Neural cell (in vitro differentiated cells): ENCODE measurements around the gene EPS15. TPM values are rescaled to one million over a fixed set of nuclear protein-coding genes. Genes with fewer than 3 reads are reported as not detected.

Experiments used
- H2AFZ ChIP-seq: fragments of 200-600, 300-800 bp; sonication (generic), shearing (Covaris generic); 2 replicates; pipeline ENCODE4 v1.6.0; 2014; ENCODE audit warnings: low read depth, mild to moderate bottlenecking, antibody characterized with exemption, low read length, moderate library complexity
- H3F3A ChIP-seq: fragments of 200-600 bp; shearing (Covaris generic); 2 replicates; pipeline ENCODE4 v1.6.1; 2016; ENCODE audit warnings: mild to moderate bottlenecking, moderate library complexity, mixed read lengths, antibody characterized with exemption, low read length; ENCODE audit not compliant: insufficient read depth, poor library complexity, severe bottlenecking
- H3K27ac ChIP-seq: fragments of 200-600, 300-800 bp; sonication (generic), shearing (Covaris generic); 2 replicates; pipeline ENCODE4 v1.5.1; 2014; ENCODE audit warnings: mild to moderate bottlenecking, low read length, moderate library complexity
- H3K27me3 ChIP-seq: fragments of 300-800, 200-600 bp; sonication (generic), shearing (Covaris generic); 2 replicates; pipeline ENCODE4 v1.6.0; 2014; ENCODE audit warnings: mild to moderate bottlenecking, low read depth, low read length, moderate library complexity; ENCODE audit not compliant: insufficient read depth
- H3K36me3 ChIP-seq: fragments of 300-800, 200-600 bp; sonication (generic), shearing (Covaris generic); 2 replicates; pipeline ENCODE4 v1.5.1; 2014; ENCODE audit warnings: mild to moderate bottlenecking, antibody characterized with exemption, low read length, moderate library complexity; ENCODE audit not compliant: insufficient read depth
- H3K4me2 ChIP-seq: fragments of 300-800, 200-600 bp; sonication (generic), shearing (Covaris generic); 2 replicates; pipeline ENCODE4 v1.6.0; 2014; ENCODE audit warnings: mild to moderate bottlenecking, low read length
- H3K4me3 ChIP-seq: fragments of 300-800, 200-600 bp; sonication (generic), shearing (Covaris generic); 2 replicates; pipeline ENCODE4 v1.5.1; 2014; ENCODE audit warnings: mild to moderate bottlenecking, low read length, moderate library complexity
- H3K79me2 ChIP-seq: fragments of 200-600 bp; shearing (Covaris generic); replicated peaks from 2 replicates; pipeline ENCODE4 v1.6.0; 2014; ENCODE audit warnings: mild to moderate bottlenecking, low read length, moderate library complexity; ENCODE audit not compliant: insufficient read depth
- H3K9ac ChIP-seq: fragments of 300-800, 200-600 bp; sonication (generic), shearing (Covaris generic); 2 replicates; pipeline ENCODE4 v1.6.1; 2016; ENCODE audit warnings: mild to moderate bottlenecking, low read length, mixed read lengths
- H3K9me2 ChIP-seq: fragments of 200-600 bp; shearing (Covaris generic); 2 replicates; pipeline ENCODE4 v1.6.1; 2016; ENCODE audit warnings: mild to moderate bottlenecking, low read length, mixed read lengths; ENCODE audit not compliant: insufficient read depth
- H3K9me3 ChIP-seq: fragments of 200-600, 300-800 bp; sonication (generic), shearing (Covaris generic); 2 replicates; pipeline ENCODE4 v1.6.1; 2016; ENCODE audit warnings: mild to moderate bottlenecking, mixed run types, low read length, moderate library complexity, mixed read lengths
- H4K20me1 ChIP-seq: fragments of 200-600 bp; shearing (Covaris generic); 2 replicates; pipeline ENCODE4 v1.6.1; 2016; ENCODE audit warnings: mild to moderate bottlenecking, mixed run types; ENCODE audit not compliant: insufficient read depth
- EP300 ChIP-seq: fragments of 450-650 bp; conservative IDR thresholded peaks from 2 replicates; pipeline ENCODE4 v1.6.1; 2014; ENCODE audit warnings: antibody characterized with exemption, mild to moderate bottlenecking, moderate library complexity; ENCODE audit not compliant: poor library complexity, severe bottlenecking
- EZH2 ChIP-seq: fragments of 200-600, 300-800 bp; shearing (Covaris generic), sonication (generic); IDR thresholded peaks from 2 replicates; pipeline ENCODE4 v1.6.1; 2014; ENCODE audit warnings: antibody characterized with exemption, low read length, borderline replicate concordance, mild to moderate bottlenecking; ENCODE audit not compliant: insufficient read depth, poor library complexity, severe bottlenecking
- MXI1 ChIP-seq: fragments of 450-650 bp; conservative IDR thresholded peaks from 2 replicates; pipeline ENCODE4 v1.6.1; 2014; ENCODE audit warnings: antibody characterized with exemption, mild to moderate bottlenecking; ENCODE audit not compliant: poor library complexity, severe bottlenecking
- POLR2AphosphoS5 ChIP-seq: IDR thresholded peaks from 2 replicates; pipeline ENCODE4 v1.6.1; 2012
- RAD21 ChIP-seq: fragments of 450-650 bp; conservative IDR thresholded peaks from 2 replicates; pipeline ENCODE4 v1.6.1; 2014; ENCODE audit warnings: antibody characterized with exemption, mild to moderate bottlenecking, moderate library complexity
- SMC3 ChIP-seq: fragments of 450-650 bp; conservative IDR thresholded peaks from 2 replicates; pipeline ENCODE4 v1.6.1; 2014; ENCODE audit warnings: antibody characterized with exemption, mild to moderate bottlenecking, moderate library complexity; ENCODE audit not compliant: poor library complexity
- TAF1 ChIP-seq: IDR thresholded peaks from 2 replicates; pipeline ENCODE4 v1.6.1; 2012; ENCODE audit warnings: low read depth
- polyA plus RNA-seq: library from polyadenylated mRNA; depleted of rRNA; stranded (reverse); fragments of >200 nt; gene quantifications from 2 replicates; pipeline ENCODE4 v1.2.3, GENCODE V29; 2014
- TF ChIP-seq, protein P1 (sequence below): fragments of 450-650 bp; IDR thresholded peaks from 2 replicates; pipeline ENCODE4 v1.5.1; 2014; ENCODE audit warnings: antibody characterized with exemption, mild to moderate bottlenecking, moderate library complexity; ENCODE audit not compliant: poor library complexity, severe bottlenecking
- TF ChIP-seq, protein P2 (sequence below): IDR thresholded peaks from 2 replicates; pipeline ENCODE4 v1.6.1; 2012; ENCODE audit warnings: borderline replicate concordance

EPS15 gene
- polyA plus RNA-seq, 1 donor from 2014 or later = 101 TPM

DNA sequence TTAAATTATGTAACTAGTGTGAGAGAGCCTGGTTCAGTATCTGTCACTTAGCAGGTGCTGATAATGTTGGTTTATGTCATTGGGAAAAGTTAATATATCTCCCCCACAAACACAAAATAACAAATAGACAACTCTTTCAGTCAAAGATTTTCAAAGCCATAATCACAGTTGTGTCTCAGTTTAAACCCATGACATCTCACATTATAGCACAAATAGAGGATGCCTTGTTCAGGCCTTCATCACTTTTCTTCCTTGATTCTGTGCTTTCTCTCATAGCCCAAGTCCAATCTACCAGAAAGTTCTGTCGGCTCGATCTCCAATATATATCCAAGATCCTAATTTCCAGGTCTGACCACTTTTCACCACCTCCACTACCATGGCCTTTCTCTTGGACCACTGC, 6.2 kb upstream of the EPS15 start:
- H3K4me2 ChIP-seq = no peak overlapping the region
- no peaks in the 10 kb centered on the region for H4K20me1 ChIP-seq
- no peak overlapping the region for H3K27ac ChIP-seq
- TF ChIP-seq RAD21 = no peak
- H3K9me2 ChIP-seq = no peaks in the 10 kb centered on the region
- no peaks in the 10 kb centered on the region for H3F3A ChIP-seq
- no peaks in the 10 kb centered on the region for H3K79me2 ChIP-seq
- H3K4me3 ChIP-seq = no peak overlapping the region
- no peaks in the 10 kb centered on the region for H3K9me3 ChIP-seq
- no peak overlapping the region for H3K9ac ChIP-seq
- no peaks in the 10 kb centered on the region for H3K36me3 ChIP-seq
- H2AFZ ChIP-seq = no peak overlapping the region
- no peaks in the 10 kb centered on the region for H3K27me3 ChIP-seq

DNA sequence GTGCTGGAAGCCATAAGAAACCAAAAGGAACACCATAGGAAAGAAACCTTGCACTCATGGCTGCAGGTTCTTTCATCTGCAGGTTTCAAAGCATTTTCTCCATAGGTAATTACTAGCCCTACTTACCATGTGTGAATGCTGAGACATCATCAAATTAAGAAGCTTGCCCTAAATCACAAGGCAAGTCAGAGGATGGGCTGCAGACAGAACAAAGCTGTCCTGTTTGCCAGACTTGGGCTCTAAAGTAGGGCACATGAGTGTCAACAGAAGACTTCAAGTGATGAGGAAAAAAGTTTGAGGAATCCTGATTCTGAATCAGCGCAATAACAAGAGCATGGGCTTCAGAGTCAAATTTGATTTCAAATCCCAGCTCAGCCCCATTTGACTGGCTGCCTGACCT, 5.8 kb upstream of the EPS15 start:
- no peak overlapping the region for H3K4me2 ChIP-seq
- no peaks in the 10 kb centered on the region for H3K9me3 ChIP-seq
- H3F3A ChIP-seq = no peaks in the 10 kb centered on the region
- H3K9me2 ChIP-seq = no peaks in the 10 kb centered on the region
- no peak overlapping the region for H2AFZ ChIP-seq
- no peak for TF ChIP-seq MXI1
- no peak for TF ChIP-seq RAD21
- TF ChIP-seq SMC3 = no peak
- no peaks in the 10 kb centered on the region for H3K27me3 ChIP-seq
- H3K9ac ChIP-seq = no peak overlapping the region
- no peaks in the 10 kb centered on the region for H3K36me3 ChIP-seq
- H4K20me1 ChIP-seq = no peaks in the 10 kb centered on the region
- H3K27ac ChIP-seq = no peak overlapping the region
- H3K4me3 ChIP-seq = no peak overlapping the region
- no peaks in the 10 kb centered on the region for H3K79me2 ChIP-seq

DNA sequence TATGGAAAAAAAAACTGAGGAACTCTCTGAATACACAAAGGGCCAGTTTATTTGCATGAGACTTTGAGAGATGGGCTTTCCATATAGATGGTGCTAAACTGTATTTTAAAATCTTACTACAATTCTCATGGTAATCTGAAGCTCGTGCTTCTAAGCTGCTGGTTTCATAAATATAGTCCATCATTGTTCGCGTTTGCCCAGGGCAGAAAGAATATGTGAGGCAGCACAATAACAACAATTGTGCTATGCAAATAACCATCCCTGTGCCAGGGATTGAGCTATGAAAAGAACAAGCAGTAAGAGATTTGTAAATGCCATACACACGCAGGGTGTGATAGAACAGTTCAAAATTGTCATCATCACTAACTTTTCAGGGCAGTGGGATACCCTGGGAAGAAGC, 4.9 kb upstream of the EPS15 start:
- H3K9ac ChIP-seq = no peak overlapping the region
- no peak overlapping the region for H3K4me2 ChIP-seq
- no peak overlapping the region for H3K27ac ChIP-seq
- TF ChIP-seq, protein P1, sequence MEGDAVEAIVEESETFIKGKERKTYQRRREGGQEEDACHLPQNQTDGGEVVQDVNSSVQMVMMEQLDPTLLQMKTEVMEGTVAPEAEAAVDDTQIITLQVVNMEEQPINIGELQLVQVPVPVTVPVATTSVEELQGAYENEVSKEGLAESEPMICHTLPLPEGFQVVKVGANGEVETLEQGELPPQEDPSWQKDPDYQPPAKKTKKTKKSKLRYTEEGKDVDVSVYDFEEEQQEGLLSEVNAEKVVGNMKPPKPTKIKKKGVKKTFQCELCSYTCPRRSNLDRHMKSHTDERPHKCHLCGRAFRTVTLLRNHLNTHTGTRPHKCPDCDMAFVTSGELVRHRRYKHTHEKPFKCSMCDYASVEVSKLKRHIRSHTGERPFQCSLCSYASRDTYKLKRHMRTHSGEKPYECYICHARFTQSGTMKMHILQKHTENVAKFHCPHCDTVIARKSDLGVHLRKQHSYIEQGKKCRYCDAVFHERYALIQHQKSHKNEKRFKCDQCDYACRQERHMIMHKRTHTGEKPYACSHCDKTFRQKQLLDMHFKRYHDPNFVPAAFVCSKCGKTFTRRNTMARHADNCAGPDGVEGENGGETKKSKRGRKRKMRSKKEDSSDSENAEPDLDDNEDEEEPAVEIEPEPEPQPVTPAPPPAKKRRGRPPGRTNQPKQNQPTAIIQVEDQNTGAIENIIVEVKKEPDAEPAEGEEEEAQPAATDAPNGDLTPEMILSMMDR = no peak
- TF ChIP-seq POLR2AphosphoS5 (no peak), EZH2 (no peak), MXI1 (no peak), SMC3 (no peak), TAF1 (no peak), EP300 (no peak), RAD21 (no peak)
- TF ChIP-seq, protein P2, sequence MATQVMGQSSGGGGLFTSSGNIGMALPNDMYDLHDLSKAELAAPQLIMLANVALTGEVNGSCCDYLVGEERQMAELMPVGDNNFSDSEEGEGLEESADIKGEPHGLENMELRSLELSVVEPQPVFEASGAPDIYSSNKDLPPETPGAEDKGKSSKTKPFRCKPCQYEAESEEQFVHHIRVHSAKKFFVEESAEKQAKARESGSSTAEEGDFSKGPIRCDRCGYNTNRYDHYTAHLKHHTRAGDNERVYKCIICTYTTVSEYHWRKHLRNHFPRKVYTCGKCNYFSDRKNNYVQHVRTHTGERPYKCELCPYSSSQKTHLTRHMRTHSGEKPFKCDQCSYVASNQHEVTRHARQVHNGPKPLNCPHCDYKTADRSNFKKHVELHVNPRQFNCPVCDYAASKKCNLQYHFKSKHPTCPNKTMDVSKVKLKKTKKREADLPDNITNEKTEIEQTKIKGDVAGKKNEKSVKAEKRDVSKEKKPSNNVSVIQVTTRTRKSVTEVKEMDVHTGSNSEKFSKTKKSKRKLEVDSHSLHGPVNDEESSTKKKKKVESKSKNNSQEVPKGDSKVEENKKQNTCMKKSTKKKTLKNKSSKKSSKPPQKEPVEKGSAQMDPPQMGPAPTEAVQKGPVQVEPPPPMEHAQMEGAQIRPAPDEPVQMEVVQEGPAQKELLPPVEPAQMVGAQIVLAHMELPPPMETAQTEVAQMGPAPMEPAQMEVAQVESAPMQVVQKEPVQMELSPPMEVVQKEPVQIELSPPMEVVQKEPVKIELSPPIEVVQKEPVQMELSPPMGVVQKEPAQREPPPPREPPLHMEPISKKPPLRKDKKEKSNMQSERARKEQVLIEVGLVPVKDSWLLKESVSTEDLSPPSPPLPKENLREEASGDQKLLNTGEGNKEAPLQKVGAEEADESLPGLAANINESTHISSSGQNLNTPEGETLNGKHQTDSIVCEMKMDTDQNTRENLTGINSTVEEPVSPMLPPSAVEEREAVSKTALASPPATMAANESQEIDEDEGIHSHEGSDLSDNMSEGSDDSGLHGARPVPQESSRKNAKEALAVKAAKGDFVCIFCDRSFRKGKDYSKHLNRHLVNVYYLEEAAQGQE = no peak
- H3K36me3 ChIP-seq = no peaks in the 10 kb centered on the region
- no peak overlapping the region for H2AFZ ChIP-seq
- no peaks in the 10 kb centered on the region for H4K20me1 ChIP-seq
- no peaks in the 10 kb centered on the region for H3K79me2 ChIP-seq
- H3K9me3 ChIP-seq = no peaks in the 10 kb centered on the region
- H3K4me3 ChIP-seq = no peak overlapping the region
- H3F3A ChIP-seq = no peaks in the 10 kb centered on the region
- H3K9me2 ChIP-seq = no peaks in the 10 kb centered on the region
- H3K27me3 ChIP-seq = no peaks in the 10 kb centered on the region
